ENCODE data around the gene CDK2AP2. TPM values are rescaled to one million over a fixed set of nuclear protein-coding genes. Genes with fewer than 3 reads are reported as not detected.

The CDK2AP2 gene
- total RNA-seq, 2 donors from 2014 or later: 91.6 to 142 TPM

- Histone ChIP-seq H3K27ac (no peak overlapping the region), H3K9me3 (no peaks in the 10 kb centered on the region), H3K4me1 (no peaks in the 10 kb centered on the region), H3K4me3 (no peak overlapping the region), H3K27me3 (no peaks in the 10 kb centered on the region), H3K36me3 (peaks cover 9% of the 10 kb centered on the region), H3K9ac (ENCODE audit: low read depth in 2 of 2, low read length in 2 of 2) (no peak overlapping the region)
- no peak for TF ChIP-seq CTCF (IDR thresholded peaks at IDR 0.05)
- DNase-seq: no peak
- intact Hi-C loops (cut with DNase I): no loop called here
Measured at GRCh38 chr11:67492801-67493547, 15.0 kb downstream of the CDK2AP2 start.

GRCh38 chr11:67492069-67492727, 15.8 kb downstream of the CDK2AP2 start:
- no peaks in the 10 kb centered on the region for H3K4me1 ChIP-seq
- intact Hi-C loops (cut with DNase I): no loop called here
- no peaks in the 10 kb centered on the region for H3K27me3 ChIP-seq
- no peaks in the 10 kb centered on the region for H3K9me3 ChIP-seq
- H3K9ac ChIP-seq (ENCODE audit: low read depth in 2 of 2, low read length in 2 of 2): no peak overlapping the region
- peaks cover 13% of the 10 kb centered on the region for H3K36me3 ChIP-seq
- TF ChIP-seq CTCF (IDR thresholded peaks at IDR 0.05): no peak
- no peak overlapping the region for H3K27ac ChIP-seq
- H3K4me3 ChIP-seq: no peak overlapping the region
- DNase-seq: no peak

GRCh38 chr11:67491276-67492068, 16.5 kb downstream of the CDK2AP2 start:
- Histone ChIP-seq H3K27ac (no peak overlapping the region), H3K36me3 (peaks cover 13% of the 10 kb centered on the region), H3K9me3 (no peaks in the 10 kb centered on the region), H3K27me3 (no peaks in the 10 kb centered on the region), H3K9ac (ENCODE audit: low read depth in 2 of 2, low read length in 2 of 2) (no peak overlapping the region), H3K4me1 (no peaks in the 10 kb centered on the region), H3K4me3 (no peak overlapping the region)
- no peak for TF ChIP-seq CTCF (IDR thresholded peaks at IDR 0.05)
- intact Hi-C loops (cut with DNase I): no loop called here
- no peak for DNase-seq

GRCh38 chr11:67490727-67491065, 17.3 kb downstream of the CDK2AP2 start:
- Histone ChIP-seq H3K4me1 (no peaks in the 10 kb centered on the region), H3K36me3 (peaks cover 13% of the 10 kb centered on the region), H3K4me3 (no peak overlapping the region), H3K27me3 (no peaks in the 10 kb centered on the region), H3K9ac (ENCODE audit: low read depth in 2 of 2, low read length in 2 of 2) (no peak overlapping the region), H3K27ac (no peak overlapping the region), H3K9me3 (no peaks in the 10 kb centered on the region)
- intact Hi-C loops (cut with DNase I): no loop called here
- TF ChIP-seq CTCF (IDR thresholded peaks at IDR 0.05): no peak
- no peak for DNase-seq

- H3K27me3 ChIP-seq: no peaks in the 10 kb centered on the region
- intact Hi-C loops (cut with DNase I): no loop called here
- no peak overlapping the region for H3K4me3 ChIP-seq
- no peak for DNase-seq
- no peak overlapping the region for H3K27ac ChIP-seq
- no peaks in the 10 kb centered on the region for H3K4me1 ChIP-seq
- TF ChIP-seq CTCF (IDR thresholded peaks at IDR 0.05): no peak
- H3K9ac ChIP-seq (ENCODE audit: low read depth in 2 of 2, low read length in 2 of 2): peak overlapping the region in 1 of 2 donors; percentile 59
- peaks cover 13% of the 10 kb centered on the region for H3K36me3 ChIP-seq
- H3K9me3 ChIP-seq: no peaks in the 10 kb centered on the region
Measured at GRCh38 chr11:67489885-67490726, 17.9 kb downstream of the CDK2AP2 start.

Measured in colonic mucosa (tissue), 4 donors.